H9 (cell line): ENCODE results near the gene FAM241A. TPM values are rescaled to one million over a fixed set of nuclear protein-coding genes. Genes with fewer than 3 reads are reported as not detected.

Experiments used
- DNase-seq: peaks from one replicate; pipeline ENCODE4 v3.0.0-alpha.2; 2017
- H2AFZ ChIP-seq: one replicate; pipeline ENCODE4 v1.6.1; 2013; ENCODE audit warnings: mild to moderate bottlenecking, low read length, control low read depth, moderate library complexity
- H2AK5ac ChIP-seq: 2 replicates; pipeline ENCODE4 v1.6.1; 2013; ENCODE audit warnings: low read length, control low read depth, mixed read lengths; ENCODE audit not compliant: insufficient read length
- H2BK120ac ChIP-seq: one replicate; pipeline ENCODE4 v1.6.1; 2013; ENCODE audit warnings: low read depth, mild to moderate bottlenecking, low read length, control low read depth, inconsistent platforms; ENCODE audit not compliant: poor library complexity, severe bottlenecking
- H2BK12ac ChIP-seq: 2 replicates; pipeline ENCODE4 v1.6.1; 2013; ENCODE audit warnings: low read length, control low read depth, mixed read lengths, low read depth; ENCODE audit not compliant: insufficient read length
- H2BK15ac ChIP-seq: 2 replicates; pipeline ENCODE4 v1.6.1; 2013; ENCODE audit warnings: low read depth, low read length, control low read depth
- H2BK20ac ChIP-seq: one replicate; pipeline ENCODE4 v1.6.1; 2013; ENCODE audit warnings: low read depth, mild to moderate bottlenecking, low read length, control low read depth, inconsistent platforms; ENCODE audit not compliant: poor library complexity, severe bottlenecking
- H2BK5ac ChIP-seq: 2 replicates; pipeline ENCODE4 v1.6.1; 2013; ENCODE audit warnings: low read length, control low read depth, mixed read lengths; ENCODE audit not compliant: insufficient read length
- H3K14ac ChIP-seq: 2 replicates; pipeline ENCODE4 v1.6.1; 2013; ENCODE audit warnings: low read length, control low read depth; ENCODE audit not compliant: insufficient read depth
- H3K18ac ChIP-seq: 2 replicates; pipeline ENCODE4 v1.6.1; 2013; ENCODE audit warnings: low read depth, mild to moderate bottlenecking, mixed read lengths, low read length, control low read depth; ENCODE audit not compliant: insufficient read length
- H3K23ac ChIP-seq: 2 replicates; pipeline ENCODE4 v1.6.1; 2013; ENCODE audit warnings: low read length, control low read depth, mixed read lengths, low read depth; ENCODE audit not compliant: insufficient read length
- H3K23me2 ChIP-seq: 2 replicates; pipeline ENCODE4 v1.6.1; 2013; ENCODE audit warnings: low read depth, mild to moderate bottlenecking, mixed read lengths, low read length, control low read depth; ENCODE audit not compliant: insufficient read length, poor library complexity, severe bottlenecking
- H3K27ac ChIP-seq: 2 replicates; pipeline ENCODE4 v1.5.1; 2013; ENCODE audit warnings: low read length, control low read depth, mixed read lengths, low read depth; ENCODE audit not compliant: insufficient read length
- H3K27me3 ChIP-seq: 2 replicates; pipeline ENCODE4 v1.6.1; 2013; ENCODE audit warnings: low read length, control low read depth, inconsistent platforms; ENCODE audit not compliant: insufficient read depth
- H3K4ac ChIP-seq: 2 replicates; pipeline ENCODE4 v1.6.1; 2013; ENCODE audit warnings: low read depth, mild to moderate bottlenecking, control low read depth, inconsistent platforms, low read length, moderate library complexity
- H3K4me1 ChIP-seq: 2 replicates; pipeline ENCODE4 v1.6.1; 2013; ENCODE audit warnings: low read length, control low read depth, inconsistent platforms; ENCODE audit not compliant: insufficient read depth
- H3K4me2 ChIP-seq: 2 replicates; pipeline ENCODE4 v1.6.1; 2013; ENCODE audit warnings: low read length, control low read depth, mixed read lengths; ENCODE audit not compliant: insufficient read length, insufficient read depth
- H3K56ac ChIP-seq: 2 replicates; pipeline ENCODE4 v1.6.1; 2013; ENCODE audit warnings: low read depth, mild to moderate bottlenecking, mixed read lengths, low read length, control low read depth; ENCODE audit not compliant: insufficient read length
- H3K79me1 ChIP-seq: 2 replicates; pipeline ENCODE4 v1.6.1; 2013; ENCODE audit warnings: low read depth, mild to moderate bottlenecking, moderate library complexity, low read length, control low read depth, inconsistent platforms; ENCODE audit not compliant: insufficient read depth, poor library complexity, severe bottlenecking
- H3K79me2 ChIP-seq: 2 replicates; pipeline ENCODE4 v1.6.1; 2013; ENCODE audit warnings: low read length, control low read depth, inconsistent platforms; ENCODE audit not compliant: insufficient read depth
- H3K9ac ChIP-seq: 2 replicates; pipeline ENCODE4 v1.6.1; 2013; ENCODE audit warnings: low read length, control low read depth, mixed read lengths; ENCODE audit not compliant: insufficient read length; ENCODE audit errors: extremely low read depth
- H3K9me3 ChIP-seq: one replicate; pipeline ENCODE4 v1.6.1; 2013; ENCODE audit warnings: low read depth, low read length, inconsistent platforms; ENCODE audit not compliant: control insufficient read depth
- H3T11ph ChIP-seq: one replicate; pipeline ENCODE4 v1.6.1; 2013; ENCODE audit warnings: mild to moderate bottlenecking, low read length, control low read depth, inconsistent platforms
- H4K20me1 ChIP-seq: one replicate; pipeline ENCODE4 v1.6.1; 2013; ENCODE audit not compliant: control insufficient read depth, insufficient read length, insufficient read depth
- H4K5ac ChIP-seq: 2 replicates; pipeline ENCODE4 v1.6.1; 2013; ENCODE audit warnings: low read depth, mild to moderate bottlenecking, mixed read lengths, low read length, control low read depth; ENCODE audit not compliant: insufficient read length
- H4K8ac ChIP-seq: replicated peaks from 2 replicates; pipeline ENCODE4 v1.6.1; 2013; ENCODE audit warnings: low read length, control low read depth, mixed read lengths, low read depth; ENCODE audit not compliant: insufficient read length
- H4K91ac ChIP-seq: 2 replicates; pipeline ENCODE4 v1.6.1; 2013; ENCODE audit warnings: low read depth, mild to moderate bottlenecking, moderate library complexity, mixed read lengths, low read length, control low read depth; ENCODE audit not compliant: insufficient read length
- H3K27ac Mint-ChIP-seq, 3 experiments: 2 replicates in 2 of 3; 3 replicates in 1 of 3; pipeline ENCODE4 v1.8.0; 2020 to 2021; ENCODE audit warnings: mixed read lengths in 3 of 3, mild to moderate bottlenecking in 1 of 3, moderate library complexity in 1 of 3
- H3K27me3 Mint-ChIP-seq: 2 replicates; pipeline ENCODE4 v1.8.0; 2021; ENCODE audit warnings: low read depth, mild to moderate bottlenecking, moderate library complexity, mixed read lengths
- H3K36me3 Mint-ChIP-seq, 3 experiments: 2 replicates in 2 of 3; 3 replicates in 1 of 3; pipeline ENCODE4 v1.8.0; 2020 to 2021; ENCODE audit warnings: low read depth in 3 of 3, mixed read lengths in 3 of 3; ENCODE audit not compliant: insufficient read depth in 1 of 3
- H3K4me1 Mint-ChIP-seq, 2 experiments: 2 replicates each; pipeline ENCODE4 v1.8.0; 2020; ENCODE audit warnings: mixed read lengths in 2 of 2
- H3K4me3 Mint-ChIP-seq, 2 experiments: 2 replicates in 1 of 2; 3 replicates in 1 of 2; pipeline ENCODE4 v1.8.0; 2020 to 2021; ENCODE audit warnings: mild to moderate bottlenecking in 2 of 2, mixed read lengths in 2 of 2, moderate library complexity in 1 of 2
- H3K9me3 Mint-ChIP-seq, 2 experiments: 2 replicates in 1 of 2; 3 replicates in 1 of 2; pipeline ENCODE4 v1.8.0; 2020; ENCODE audit warnings: mild to moderate bottlenecking in 2 of 2, mixed read lengths in 2 of 2, moderate library complexity in 1 of 2
- WGBS: extraction: QIAGEN DNeasy Blood & Tissue Kit; methylation state at CpG from one replicate; pipeline ENCODE4 v1.1.7; 2013; ENCODE audit warnings: missing lambda C conversion rate, low lambda C conversion rate, mixed read lengths; ENCODE audit not compliant: insufficient read length; ENCODE audit errors: extremely low coverage; 5-methylcytosine and 5-hydroxymethylcytosine counted together
- total RNA-seq: library from RNA; stranded (reverse); gene quantifications from 2 replicates; pipeline ENCODE4 v1.2.1, GENCODE V29; 2021
- TF ChIP-seq, protein P1 (sequence below): fragments of 200-600 bp; sonication (generic); conservative IDR thresholded peaks from 3 replicates; pipeline ENCODE4 v1.8.0; 2021; ENCODE audit warnings: antibody characterized with exemption, mild to moderate bottlenecking

The FAM241A gene
- total RNA-seq, 1 experiment from 2014 or later: 0.13 TPM

DNA sequence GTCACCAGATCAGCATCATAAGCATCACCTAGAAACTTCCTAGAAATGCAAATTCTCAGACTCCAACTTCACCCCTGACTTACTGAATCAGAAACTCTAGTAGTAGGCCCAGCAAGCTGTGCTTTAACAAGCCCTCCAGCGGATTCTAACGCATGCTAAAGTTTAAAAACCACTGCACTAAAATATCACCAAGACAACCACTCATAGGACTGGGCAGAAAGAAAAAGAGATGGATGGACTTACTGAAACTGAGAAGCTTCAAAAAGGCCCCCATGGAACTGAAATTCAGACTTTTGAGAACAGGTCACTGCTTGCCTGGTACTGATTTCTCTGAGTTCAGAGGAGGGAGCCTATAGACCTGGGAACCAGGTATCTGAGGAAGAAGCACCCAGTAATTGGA is 40.1 kb downstream of the FAM241A start:
- Histone ChIP-seq H3K27me3 (no peaks in the 10 kb centered on the region), H2AK5ac (no peak overlapping the region), H3K4me1 (no peaks in the 10 kb centered on the region; the same call in 1 of the 2 replicates), H2BK120ac (no peak overlapping the region), H3K9me3 (no peaks in the 10 kb centered on the region), H3K14ac (no peak overlapping the region), H3K23me2 (no peaks in the 10 kb centered on the region), H3K4ac (no peak overlapping the region), H3K9ac (no peak overlapping the region), H2BK15ac (no peak overlapping the region), H3K56ac (no peak overlapping the region), H3K27ac (no peak overlapping the region), H2BK12ac (no peak overlapping the region), H2BK5ac (no peak overlapping the region), H3T11ph (no peak overlapping the region), H4K5ac (no peak overlapping the region), H3K18ac (no peak overlapping the region), H4K91ac (no peak overlapping the region), H2AFZ (no peak overlapping the region), H2BK20ac (no peak overlapping the region), H3K23ac (no peak overlapping the region), H4K8ac (no peak overlapping the region), H3K79me1 (no peaks in the 10 kb centered on the region), H4K20me1 (no peaks in the 10 kb centered on the region), H3K79me2 (no peaks in the 10 kb centered on the region), H3K4me2 (no peak overlapping the region)
- WGBS: no CpG with 5 or more reads among the region's 2 CpGs
- DNase-seq: no peak
- Mint-ChIP-seq H3K4me3 (no peak overlapping the region), H3K27me3 (no peaks in the 10 kb centered on the region), H3K9me3 (no peaks in the 10 kb centered on the region), H3K27ac (no peak overlapping the region), H3K4me1 (peaks cover 7 to 8% of the 10 kb centered on the region in 2 experiments), H3K36me3 (no peaks in the 10 kb centered on the region)
- TF ChIP-seq, protein P1, sequence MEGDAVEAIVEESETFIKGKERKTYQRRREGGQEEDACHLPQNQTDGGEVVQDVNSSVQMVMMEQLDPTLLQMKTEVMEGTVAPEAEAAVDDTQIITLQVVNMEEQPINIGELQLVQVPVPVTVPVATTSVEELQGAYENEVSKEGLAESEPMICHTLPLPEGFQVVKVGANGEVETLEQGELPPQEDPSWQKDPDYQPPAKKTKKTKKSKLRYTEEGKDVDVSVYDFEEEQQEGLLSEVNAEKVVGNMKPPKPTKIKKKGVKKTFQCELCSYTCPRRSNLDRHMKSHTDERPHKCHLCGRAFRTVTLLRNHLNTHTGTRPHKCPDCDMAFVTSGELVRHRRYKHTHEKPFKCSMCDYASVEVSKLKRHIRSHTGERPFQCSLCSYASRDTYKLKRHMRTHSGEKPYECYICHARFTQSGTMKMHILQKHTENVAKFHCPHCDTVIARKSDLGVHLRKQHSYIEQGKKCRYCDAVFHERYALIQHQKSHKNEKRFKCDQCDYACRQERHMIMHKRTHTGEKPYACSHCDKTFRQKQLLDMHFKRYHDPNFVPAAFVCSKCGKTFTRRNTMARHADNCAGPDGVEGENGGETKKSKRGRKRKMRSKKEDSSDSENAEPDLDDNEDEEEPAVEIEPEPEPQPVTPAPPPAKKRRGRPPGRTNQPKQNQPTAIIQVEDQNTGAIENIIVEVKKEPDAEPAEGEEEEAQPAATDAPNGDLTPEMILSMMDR: no peak
